Fibroblast of lung (primary cell): ENCODE results near the gene KIAA1958.

Experiments
- EZH2 ChIP-seq: IDR thresholded peaks from 2 replicates; pipeline ENCODE4 v1.5.1; 2012; ENCODE audit warnings: low read length, control low read depth, mild to moderate bottlenecking; ENCODE audit errors: missing control alignments
- TF ChIP-seq, protein P1 (sequence below), 2 donors: IDR thresholded peaks in 1 of 2; conservative IDR thresholded peaks in 1 of 2; 1 replicate in 1 of 2; 2 replicates in 1 of 2; pipeline ENCODE4 v1.5.1; 2011 to 2012; ENCODE audit warnings: low read length in 2 of 2, control low read depth in 1 of 2, inconsistent platforms in 1 of 2, low read depth in 1 of 2, mild to moderate bottlenecking in 1 of 2

DNA sequence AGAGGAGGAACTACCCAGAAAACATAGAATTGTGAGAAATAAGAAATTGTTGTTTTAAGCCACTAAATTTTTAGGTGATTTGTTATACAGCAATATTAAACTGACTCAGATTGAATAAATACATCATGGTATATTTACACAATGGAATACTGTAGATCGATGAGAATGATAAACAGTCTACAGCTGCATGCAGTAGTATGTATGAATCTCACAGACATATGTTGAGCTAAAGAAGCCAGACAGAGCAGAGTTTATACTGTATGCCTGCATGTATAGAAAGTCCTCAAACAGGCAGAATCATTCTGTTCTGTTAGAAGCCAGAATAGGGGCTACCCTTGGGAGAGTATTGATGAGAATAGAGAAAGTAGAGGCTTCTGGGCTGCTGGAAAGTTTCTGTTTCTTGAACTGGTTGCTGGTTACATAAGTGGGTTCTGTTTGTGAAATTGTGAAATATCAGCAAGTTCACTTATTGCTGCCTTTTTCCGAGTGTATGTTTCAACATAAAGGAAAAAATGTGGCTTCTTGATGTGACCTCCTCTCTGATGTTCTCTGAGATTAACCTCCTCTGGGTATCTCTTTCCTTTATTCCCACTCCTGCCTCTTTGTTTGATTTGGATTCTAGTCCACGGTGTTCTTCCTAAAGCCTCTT is 9.6 kb downstream of the KIAA1958 start:
- TF ChIP-seq, protein P1, sequence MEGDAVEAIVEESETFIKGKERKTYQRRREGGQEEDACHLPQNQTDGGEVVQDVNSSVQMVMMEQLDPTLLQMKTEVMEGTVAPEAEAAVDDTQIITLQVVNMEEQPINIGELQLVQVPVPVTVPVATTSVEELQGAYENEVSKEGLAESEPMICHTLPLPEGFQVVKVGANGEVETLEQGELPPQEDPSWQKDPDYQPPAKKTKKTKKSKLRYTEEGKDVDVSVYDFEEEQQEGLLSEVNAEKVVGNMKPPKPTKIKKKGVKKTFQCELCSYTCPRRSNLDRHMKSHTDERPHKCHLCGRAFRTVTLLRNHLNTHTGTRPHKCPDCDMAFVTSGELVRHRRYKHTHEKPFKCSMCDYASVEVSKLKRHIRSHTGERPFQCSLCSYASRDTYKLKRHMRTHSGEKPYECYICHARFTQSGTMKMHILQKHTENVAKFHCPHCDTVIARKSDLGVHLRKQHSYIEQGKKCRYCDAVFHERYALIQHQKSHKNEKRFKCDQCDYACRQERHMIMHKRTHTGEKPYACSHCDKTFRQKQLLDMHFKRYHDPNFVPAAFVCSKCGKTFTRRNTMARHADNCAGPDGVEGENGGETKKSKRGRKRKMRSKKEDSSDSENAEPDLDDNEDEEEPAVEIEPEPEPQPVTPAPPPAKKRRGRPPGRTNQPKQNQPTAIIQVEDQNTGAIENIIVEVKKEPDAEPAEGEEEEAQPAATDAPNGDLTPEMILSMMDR (conservative IDR thresholded peaks at IDR 0.05 in 1 of 2, IDR thresholded peaks at IDR 0.05 in 1 of 2; ENCODE audit: low read depth in 1 of 2, low read length in 2 of 2) = no peak
- no peak for TF ChIP-seq EZH2
